B cell (primary cell): ENCODE measurements around the gene INPP5J.

ENCODE experiments used
- EZH2 ChIP-seq: IDR thresholded peaks from 2 replicates; pipeline ENCODE4 v1.6.1; 2012; ENCODE audit warnings: borderline replicate concordance, low read depth, mild to moderate bottlenecking, moderate library complexity, low read length; ENCODE audit not compliant: insufficient read depth, poor library complexity, severe bottlenecking
- TF ChIP-seq, protein P1 (sequence below): fragments of 200-600 bp; IDR thresholded peaks from one replicate; pipeline ENCODE4 v1.8.0; 2022; ENCODE audit warnings: antibody characterized with exemption, mild to moderate bottlenecking

DNA sequence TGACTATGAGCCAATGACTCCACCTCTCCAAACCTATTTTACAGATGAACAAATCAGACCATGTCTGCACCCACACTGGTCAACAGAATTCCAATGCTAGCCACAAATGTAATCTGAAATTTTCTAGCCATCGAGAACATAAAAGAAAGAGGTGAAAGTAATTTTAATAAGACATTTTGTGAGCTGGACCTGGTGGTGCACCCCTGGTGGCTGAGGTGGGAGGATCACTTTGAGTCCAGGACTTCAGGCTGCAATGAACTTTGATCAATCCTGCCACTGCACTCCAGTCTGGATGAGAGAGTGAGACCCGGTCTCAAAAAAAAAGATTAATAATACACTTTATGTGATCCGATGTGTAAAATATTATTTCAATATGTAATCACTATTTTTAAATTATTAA lies 27.8 kb downstream of the INPP5J start:
- TF ChIP-seq, protein P1, sequence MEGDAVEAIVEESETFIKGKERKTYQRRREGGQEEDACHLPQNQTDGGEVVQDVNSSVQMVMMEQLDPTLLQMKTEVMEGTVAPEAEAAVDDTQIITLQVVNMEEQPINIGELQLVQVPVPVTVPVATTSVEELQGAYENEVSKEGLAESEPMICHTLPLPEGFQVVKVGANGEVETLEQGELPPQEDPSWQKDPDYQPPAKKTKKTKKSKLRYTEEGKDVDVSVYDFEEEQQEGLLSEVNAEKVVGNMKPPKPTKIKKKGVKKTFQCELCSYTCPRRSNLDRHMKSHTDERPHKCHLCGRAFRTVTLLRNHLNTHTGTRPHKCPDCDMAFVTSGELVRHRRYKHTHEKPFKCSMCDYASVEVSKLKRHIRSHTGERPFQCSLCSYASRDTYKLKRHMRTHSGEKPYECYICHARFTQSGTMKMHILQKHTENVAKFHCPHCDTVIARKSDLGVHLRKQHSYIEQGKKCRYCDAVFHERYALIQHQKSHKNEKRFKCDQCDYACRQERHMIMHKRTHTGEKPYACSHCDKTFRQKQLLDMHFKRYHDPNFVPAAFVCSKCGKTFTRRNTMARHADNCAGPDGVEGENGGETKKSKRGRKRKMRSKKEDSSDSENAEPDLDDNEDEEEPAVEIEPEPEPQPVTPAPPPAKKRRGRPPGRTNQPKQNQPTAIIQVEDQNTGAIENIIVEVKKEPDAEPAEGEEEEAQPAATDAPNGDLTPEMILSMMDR, result peak; percentile 15
- TF ChIP-seq EZH2, result no peak
